Ammon's horn (tissue), 1 donor: ENCODE measurements around the gene MMAB.

Experiments used
- DNase-seq: peaks from one replicate; pipeline ENCODE4 v3.0.0-alpha.2; 2016; ENCODE audit warnings: low spot score

Gene MMAB

DNA sequence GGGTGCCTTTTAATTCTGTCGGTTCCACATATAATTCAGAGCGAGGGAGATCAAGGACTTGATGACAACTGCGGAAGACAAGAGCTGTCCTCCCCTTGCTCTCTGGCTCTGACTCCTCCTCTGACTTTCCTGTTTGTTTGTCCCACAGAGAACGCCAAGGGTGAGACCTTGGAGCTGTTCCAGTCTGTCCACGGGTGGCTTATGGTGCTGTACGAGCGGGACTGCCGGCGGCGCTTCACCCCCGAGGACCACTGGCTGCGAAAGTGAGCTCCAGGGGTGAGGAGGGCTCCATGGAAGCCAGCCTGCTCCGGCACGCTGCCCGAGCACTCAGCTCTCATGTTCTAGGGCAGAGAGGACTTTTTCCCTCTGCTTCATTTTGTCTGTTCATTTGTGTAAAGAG is 63.1 kb downstream of the MMAB start:
- no peak for DNase-seq

DNA sequence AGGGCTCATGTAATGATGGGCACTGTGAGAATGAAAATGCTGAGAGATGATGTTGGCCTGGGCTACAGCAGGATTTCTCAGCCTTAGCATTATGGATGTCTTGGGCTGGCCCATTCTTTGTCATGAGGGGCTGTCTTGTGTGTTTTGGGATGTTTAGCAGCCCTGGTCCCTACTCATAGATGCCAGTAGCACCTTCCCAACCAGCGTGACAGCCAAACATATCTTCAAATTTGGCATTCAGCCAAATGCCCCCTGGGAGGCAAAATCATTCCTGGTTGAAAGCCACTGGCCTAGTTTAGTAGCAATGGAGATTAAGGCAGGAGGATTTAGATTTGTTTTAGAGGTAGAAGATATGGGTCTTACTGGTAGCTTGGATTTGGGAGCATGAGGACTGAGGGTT is 69.2 kb downstream of the MMAB start:
- DNase-seq = no peak
